Testis (tissue), 3 donors: ENCODE data around the gene SEMA3G. TPM values are rescaled to one million over a fixed set of nuclear protein-coding genes. Genes with fewer than 3 reads are reported as not detected.

Source experiments
- DNase-seq: peaks from one replicate; pipeline ENCODE4 v3.0.0-alpha.2; 2019
- H3K27ac ChIP-seq, 2 donors: fragments of 200-600 bp; sonication (generic); one replicate each; pipeline ENCODE4 v1.5.1; 2019
- H3K27me3 ChIP-seq: fragments of 200-600 bp; sonication (generic); one replicate; pipeline ENCODE4 v1.5.1; 2019
- H3K36me3 ChIP-seq: fragments of 200-600 bp; sonication (generic); one replicate; pipeline ENCODE4 v1.5.1; 2017; ENCODE audit warnings: low read depth; ENCODE audit errors: missing control alignments
- H3K4me1 ChIP-seq: fragments of 200-600 bp; sonication (generic); one replicate; pipeline ENCODE4 v1.5.1; 2019
- H3K4me3 ChIP-seq, 2 donors: fragments of 200-600 bp; sonication (generic); one replicate each; pipeline ENCODE4 v1.5.1; 2017 to 2019
- H3K9me3 ChIP-seq: fragments of 200-600 bp; sonication (generic); one replicate; pipeline ENCODE4 v1.5.1; 2017
- CTCF ChIP-seq, 3 experiments: fragments of 450-650 bp in 2 of 3; fragments of 200-600 bp in 1 of 3; sonication (generic) in 1 of 3; IDR thresholded peaks; one replicate each; pipeline ENCODE4 v1.5.1; 2016 to 2019; ENCODE audit warnings: antibody characterized with exemption in 3 of 3, mild to moderate bottlenecking in 2 of 3, moderate library complexity in 1 of 3
- POLR2A ChIP-seq: fragments of 450-650 bp; IDR thresholded peaks from one replicate; pipeline ENCODE4 v1.6.1; 2017; ENCODE audit warnings: antibody characterized with exemption, mild to moderate bottlenecking, moderate library complexity
- WGBS, 2 donors: methylation state at CpG; one replicate each; pipeline ENCODE4 v1.1.5; 2018; 5-methylcytosine and 5-hydroxymethylcytosine counted together
- intact Hi-C: fragments of 100-400 bp; cut with DNase I; formaldehyde crosslinking; loops from one replicate; pipeline ENCODE4 v1.15.1; 2023; ENCODE audit warnings: low total_unique reads
- polyA plus RNA-seq: library from polyadenylated mRNA; stranded (reverse); fragments of 350-450 nt; fragmentation: Illumina TruSeq; extraction: RNeasy Lipid Tissue Mini Kit (QIAGEN cat#74804); gene quantifications from one replicate; pipeline ENCODE4 v1.2.3, GENCODE V29; 2014; ENCODE audit warnings: low read depth, low replicate concordance; ENCODE audit not compliant: insufficient read depth
- total RNA-seq, 2 donors: library from RNA; depleted of rRNA; stranded (reverse); fragments of >200 nt; gene quantifications; one replicate each; pipeline ENCODE4 v1.2.3, GENCODE V29; 2016

Gene SEMA3G
- total and polyA plus RNA-seq, 3 donors from 2014 or later, result 1.7 to 3.1 (median 2.1) TPM

GRCh38 chr3:52452126-52452525, 7.2 kb upstream of the SEMA3G start:
- no peak overlapping the region for H3K4me3 ChIP-seq
- no peaks in the 10 kb centered on the region for H3K27me3 ChIP-seq
- 93 to 95% methylated on average over 4 to 5 of the region's 6 CpGs for WGBS, 2 donors
- no peak overlapping the region for H3K27ac ChIP-seq
- peaks cover 26% of the 10 kb centered on the region for H3K4me1 ChIP-seq
- H3K9me3 ChIP-seq, result no peaks in the 10 kb centered on the region
- intact Hi-C loops, result no loop called here
- TF ChIP-seq POLR2A (no peak), CTCF (IDR thresholded peaks at IDR 0.05) (no peak)
- no peaks in the 10 kb centered on the region for H3K36me3 ChIP-seq
- DNase-seq, result no peak

GRCh38 chr3:52451237-52452083, 6.6 kb upstream of the SEMA3G start:
- intact Hi-C loops, result no loop called here
- Histone ChIP-seq H3K27ac (no peak overlapping the region), H3K27me3 (no peaks in the 10 kb centered on the region), H3K36me3 (no peaks in the 10 kb centered on the region), H3K9me3 (no peaks in the 10 kb centered on the region), H3K4me1 (peaks cover 24% of the 10 kb centered on the region), H3K4me3 (no peak overlapping the region)
- 84 to 92% methylated on average over 15 to 24 of the region's 24 CpGs for WGBS, 2 donors
- no peak for TF ChIP-seq CTCF (IDR thresholded peaks at IDR 0.05)
- no peak for TF ChIP-seq POLR2A
- DNase-seq, result no peak

GRCh38 chr3:52450489-52451236, 5.8 kb upstream of the SEMA3G start:
- Histone ChIP-seq H3K36me3 (no peaks in the 10 kb centered on the region), H3K4me3 (no peak overlapping the region), H3K27ac (no peak overlapping the region), H3K4me1 (peaks cover 24% of the 10 kb centered on the region), H3K27me3 (no peaks in the 10 kb centered on the region), H3K9me3 (no peaks in the 10 kb centered on the region)
- 81% methylated on average over 11 of the region's 11 CpGs; no CpG with 5 or more reads in 1 of the 2 donors for WGBS, 2 donors
- no peak for DNase-seq
- intact Hi-C loops, result no loop called here
- TF ChIP-seq POLR2A (no peak), CTCF (IDR thresholded peaks at IDR 0.05) (no peak)

GRCh38 chr3:52447512-52448355, 2.8 kb upstream of the SEMA3G start:
- no peak for TF ChIP-seq POLR2A
- Histone ChIP-seq H3K27me3 (no peaks in the 10 kb centered on the region), H3K4me1 (peaks cover 9% of the 10 kb centered on the region), H3K27ac (no peak overlapping the region), H3K9me3 (no peaks in the 10 kb centered on the region), H3K4me3 (no peak overlapping the region), H3K36me3 (no peaks in the 10 kb centered on the region)
- intact Hi-C loops, result no loop called here
- 83 to 84% methylated on average over 11 to 12 of the region's 12 CpGs for WGBS, 2 donors
- DNase-seq, result no peak
